ENCODE measurements around the gene KCNK4.

Gene KCNK4

DNA sequence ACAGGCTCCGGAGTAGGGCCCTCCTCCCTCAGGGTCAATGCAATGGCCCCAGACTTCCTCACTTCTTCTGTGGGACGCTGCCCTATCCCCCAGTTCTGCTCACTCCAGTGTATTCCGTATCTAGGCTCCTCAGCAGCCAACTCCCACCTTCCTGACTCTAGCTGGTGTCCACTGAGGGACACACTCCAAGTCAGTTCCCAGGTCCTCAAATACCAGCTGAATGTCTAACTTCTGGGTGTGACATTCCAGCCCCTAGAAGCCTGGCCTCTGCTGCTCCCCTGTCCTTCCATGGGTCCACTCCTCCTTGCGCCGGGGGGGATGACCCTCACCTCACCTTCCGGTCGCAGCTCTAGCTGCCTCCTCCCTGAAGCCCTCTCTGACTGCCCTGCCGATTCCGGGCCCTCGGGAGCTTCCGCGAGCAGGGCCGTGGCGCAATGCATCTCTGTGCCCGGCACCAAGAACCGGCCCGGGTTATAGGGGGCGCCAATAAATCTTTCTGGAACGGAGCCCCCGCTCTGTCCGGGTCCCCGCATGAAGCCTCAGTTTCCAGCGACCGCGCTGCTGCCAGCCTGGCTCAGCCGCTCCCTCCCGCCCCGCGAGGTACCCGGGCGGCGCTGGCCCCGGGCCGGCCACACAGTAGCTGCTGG is 22.1 kb upstream of the KCNK4 start:
- DNase-seq (ENCODE audit: low read depth in 2 of 2) = peak; percentile 23 to 54

DNA sequence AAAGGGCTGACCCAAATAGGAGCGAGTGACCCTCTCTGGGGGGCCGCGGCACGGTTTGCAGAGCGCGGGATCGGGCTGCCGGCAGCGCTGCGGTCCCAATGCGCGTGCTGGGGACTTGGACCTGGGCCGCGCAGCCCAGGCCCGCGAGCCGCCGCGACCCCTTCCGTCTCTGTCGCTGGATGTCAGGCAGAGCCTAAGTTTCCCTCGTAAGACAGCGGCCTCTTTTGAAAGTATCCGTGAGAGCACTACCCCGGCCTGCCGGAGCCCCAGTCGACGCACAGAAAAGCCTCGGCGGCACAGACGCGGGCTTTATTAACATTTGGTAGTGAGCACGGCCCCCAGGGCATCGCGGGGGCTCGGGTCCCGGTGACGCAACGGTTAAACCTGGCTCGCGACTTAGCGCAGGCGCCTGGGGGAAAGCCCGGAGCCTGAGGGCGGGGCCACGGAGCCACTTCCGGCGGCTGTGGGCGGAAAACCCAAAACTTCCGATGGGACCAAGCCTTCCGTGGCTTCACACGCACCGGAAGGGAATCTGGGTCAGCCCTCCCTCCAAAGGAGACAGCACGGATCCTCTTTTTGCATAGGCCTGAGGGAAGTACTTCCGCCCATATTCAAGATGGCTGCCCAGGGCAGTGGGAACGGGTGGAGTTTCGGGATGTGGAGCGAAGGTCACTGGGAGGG is 21.4 kb upstream of the KCNK4 start:
- peak; percentile 97 to 98 for DNase-seq (ENCODE audit: low read depth in 2 of 2)

GRCh38 chr11:64275031-64275800 is 15.9 kb upstream of the KCNK4 start:
- no peak for DNase-seq (ENCODE audit: low read depth in 2 of 2)

- no peak for DNase-seq (ENCODE audit: low read depth in 2 of 2)
These were observed 15.3 kb upstream of the KCNK4 start for GRCh38 chr11:64275841-64276240.

DNA sequence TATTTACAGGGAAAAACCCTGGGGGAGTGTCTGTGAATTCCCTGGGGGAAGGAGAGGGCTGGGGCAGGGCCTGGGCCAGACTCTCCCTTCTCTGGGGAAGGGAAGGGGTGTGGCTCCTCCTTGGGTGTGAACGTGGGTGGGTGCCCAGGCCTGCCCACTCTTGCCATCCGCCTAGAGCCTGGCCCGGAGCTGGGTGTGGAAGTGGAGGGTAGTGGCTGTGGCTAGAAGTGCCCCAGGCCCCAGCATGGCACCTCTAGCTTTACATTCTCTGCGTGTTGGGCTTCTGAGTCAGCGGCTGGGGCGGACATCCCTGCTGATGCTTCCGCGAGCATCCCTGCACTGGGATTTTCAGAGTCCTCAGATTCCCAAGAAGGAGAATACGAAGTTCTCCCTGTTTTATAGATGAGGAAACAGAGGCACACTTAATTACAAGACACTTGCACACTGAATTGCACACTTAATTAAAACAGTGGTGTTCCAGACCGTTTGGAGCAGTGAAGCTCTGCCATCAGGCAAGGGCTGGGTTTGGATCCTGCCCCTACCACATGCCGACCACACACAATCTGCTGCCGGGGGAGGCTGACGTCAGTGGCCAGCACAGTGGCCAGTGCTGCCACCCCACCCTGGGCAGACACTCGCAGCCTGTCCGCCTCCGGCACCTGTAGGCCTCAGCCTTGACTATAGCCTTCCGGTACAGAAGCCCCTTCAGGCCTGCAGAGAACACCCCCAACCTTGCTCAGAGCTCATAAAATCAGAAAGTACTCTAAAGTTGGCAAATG is 14.3 kb upstream of the KCNK4 start:
- DNase-seq (ENCODE audit: low read depth in 2 of 2) = no peak

GRCh38 chr11:64278576-64279190 is 12.4 kb upstream of the KCNK4 start:
- no peak for DNase-seq (ENCODE audit: low read depth in 2 of 2)

DNA sequence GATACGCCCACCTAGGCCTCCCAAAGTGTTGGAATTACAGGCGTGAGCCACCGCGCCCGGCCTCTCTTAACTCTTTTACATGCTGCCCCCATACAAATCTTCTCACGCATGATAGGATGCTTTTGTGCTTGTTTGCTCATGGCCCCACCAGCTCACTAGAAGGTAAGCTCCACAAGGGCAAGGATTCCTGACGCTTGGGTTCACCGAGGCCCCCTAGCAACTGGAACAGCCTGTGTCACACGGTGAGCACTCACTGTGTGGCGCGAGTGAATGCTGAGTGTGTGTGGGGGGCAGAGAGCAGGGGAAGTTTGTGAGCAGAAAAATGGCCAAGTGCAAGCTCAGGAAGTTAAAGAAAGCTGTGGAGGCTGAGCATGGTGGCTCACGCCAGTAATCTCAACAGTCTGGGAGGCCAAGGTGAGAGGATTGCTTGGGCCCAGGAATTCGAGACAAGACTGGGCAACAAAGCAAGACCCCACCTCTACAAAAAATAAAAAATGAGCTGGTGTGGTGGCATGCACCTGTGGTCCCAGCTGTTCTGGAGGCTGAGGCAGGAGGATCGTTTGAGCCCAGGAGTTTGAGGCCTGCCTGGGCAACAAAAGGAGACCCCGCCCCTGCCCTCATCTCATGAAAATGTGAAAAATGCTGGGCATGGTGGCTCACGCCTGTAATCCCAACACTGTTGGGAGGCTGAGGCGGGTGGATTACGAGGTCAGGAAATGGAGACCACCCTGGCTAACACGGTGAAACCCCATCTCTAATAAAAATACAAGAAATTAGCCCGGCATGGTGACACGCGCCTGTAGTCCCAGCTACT is 8.9 kb upstream of the KCNK4 start:
- no peak for DNase-seq (ENCODE audit: low read depth in 2 of 2)

DNA sequence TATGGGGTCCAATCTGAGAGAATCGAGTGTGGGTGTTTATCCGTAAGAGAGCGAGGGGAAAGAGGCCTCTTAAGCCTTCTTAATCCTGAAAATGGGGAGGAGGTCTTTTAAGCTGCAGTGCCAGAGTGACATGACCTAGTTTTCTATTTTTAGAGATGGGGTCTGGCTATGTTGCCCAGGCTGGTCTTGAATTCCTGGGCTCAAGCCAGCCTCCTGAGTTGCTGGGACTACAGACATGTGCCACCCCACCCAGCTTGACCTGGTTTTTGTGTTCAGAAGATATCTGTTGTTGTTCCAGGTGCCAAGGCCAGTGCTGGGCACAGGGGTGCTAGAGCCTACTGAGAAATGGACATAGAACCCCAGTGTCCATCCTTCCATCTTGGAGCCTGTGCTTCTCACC is 8.0 kb upstream of the KCNK4 start:
- DNase-seq (ENCODE audit: low read depth in 2 of 2) = no peak

- peak; percentile 87 to 93 for DNase-seq (ENCODE audit: low read depth in 2 of 2)
These were observed 6.8 kb upstream of the KCNK4 start, which contains the start of gene BAD for GRCh38 chr11:64284048-64284961. Gene BAD, minus strand, starts transcription at chr11:64284665. Its CDS starts 297 bp downstream, at chr11:64284368.

DNA sequence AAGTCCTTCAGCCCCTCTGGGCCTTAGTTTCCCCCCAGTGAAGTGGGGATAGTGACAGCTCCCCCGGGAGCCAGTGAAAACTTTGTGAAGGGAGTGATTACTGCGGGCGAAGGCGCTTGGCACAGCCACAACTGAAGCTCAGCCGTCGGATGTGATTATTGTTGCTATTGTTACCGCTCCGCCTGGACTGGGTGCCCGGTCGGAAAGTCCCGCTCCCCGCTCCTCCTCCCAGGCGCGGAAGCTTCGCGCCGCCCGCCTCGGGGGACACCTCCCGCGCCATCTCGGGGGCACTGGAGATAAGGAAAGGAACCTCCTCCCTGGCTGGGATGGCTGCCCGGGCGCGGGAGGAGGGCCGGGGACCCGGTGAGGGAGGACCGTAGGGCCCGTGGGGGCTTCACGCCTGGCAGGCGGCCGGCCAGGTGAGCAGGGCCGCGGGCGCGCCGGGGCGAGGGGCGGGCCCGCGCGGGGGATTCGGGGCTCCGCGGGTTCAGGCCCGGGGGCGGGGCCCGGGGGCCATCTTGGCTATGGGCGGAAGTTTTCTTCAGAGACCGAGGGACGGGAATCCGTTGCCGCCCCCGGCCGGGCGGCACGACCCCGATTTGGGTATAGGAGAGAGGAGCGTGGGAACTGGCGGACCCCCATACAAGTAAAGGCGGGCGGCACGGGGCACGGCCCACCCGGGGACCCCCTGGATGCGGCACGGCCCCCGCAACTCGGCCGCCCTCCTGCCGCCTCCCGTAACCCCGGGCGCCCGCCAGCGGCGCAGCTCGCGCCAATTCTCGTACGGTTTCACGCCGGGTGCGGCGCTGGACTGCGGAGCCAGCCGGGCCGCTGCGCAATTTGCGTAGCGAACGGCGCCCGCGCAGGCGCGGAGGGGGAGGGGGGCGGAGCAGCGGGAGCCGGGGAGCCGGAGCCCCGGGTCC is 5.9 kb upstream of the KCNK4 start, which contains the start of gene GPR137:
Gene GPR137, plus strand, starts transcription at position 887 of the 923 bp plus-strand sequence. CDS start 677 bp downstream, outside the sequence.
- DNase-seq (ENCODE audit: low read depth in 2 of 2) = peak; percentile 85

DNA sequence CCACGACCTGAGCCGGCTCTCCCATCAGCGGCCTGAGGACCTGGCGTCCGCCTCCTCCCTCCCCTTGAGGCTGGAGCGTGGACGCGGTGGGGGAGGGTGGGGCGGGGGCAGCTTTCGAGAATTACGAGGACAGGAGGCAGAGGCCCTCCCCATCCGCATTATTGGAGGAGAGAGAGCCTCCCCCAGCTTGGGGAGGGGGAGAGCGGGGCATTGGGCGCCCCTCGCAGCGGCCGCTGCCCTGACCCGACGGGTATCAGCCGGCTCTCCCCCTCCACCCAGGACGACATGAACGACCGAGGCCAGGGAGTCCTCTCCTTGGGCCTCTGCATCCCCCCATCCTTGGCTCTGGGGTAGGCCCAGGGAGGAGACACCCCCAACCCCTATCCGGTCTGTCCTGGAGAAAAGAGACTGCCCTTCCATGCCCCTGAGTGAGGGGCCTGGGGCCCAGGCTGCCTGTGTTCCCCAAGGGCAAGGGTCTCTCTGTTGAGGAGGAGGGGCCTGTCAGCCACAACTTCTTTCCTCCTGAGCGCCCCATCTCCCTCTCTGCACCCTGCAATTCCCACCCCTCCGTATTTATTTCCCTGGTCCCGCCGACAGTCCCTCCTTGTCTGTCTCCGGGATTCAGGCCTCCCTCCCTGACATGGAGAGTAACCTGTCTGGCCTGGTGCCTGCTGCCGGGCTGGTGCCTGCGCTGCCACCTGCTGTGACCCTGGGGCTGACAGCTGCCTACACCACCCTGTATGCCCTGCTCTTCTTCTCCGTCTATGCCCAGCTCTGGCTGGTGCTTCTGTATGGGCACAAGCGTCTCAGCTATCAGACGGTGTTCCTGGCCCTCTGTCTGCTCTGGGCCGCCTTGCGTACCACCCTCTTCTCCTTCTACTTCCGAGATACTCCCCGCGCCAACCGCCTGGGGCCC is 5.0 kb upstream of the KCNK4 start:
- no peak for DNase-seq (ENCODE audit: low read depth in 2 of 2)

DNA sequence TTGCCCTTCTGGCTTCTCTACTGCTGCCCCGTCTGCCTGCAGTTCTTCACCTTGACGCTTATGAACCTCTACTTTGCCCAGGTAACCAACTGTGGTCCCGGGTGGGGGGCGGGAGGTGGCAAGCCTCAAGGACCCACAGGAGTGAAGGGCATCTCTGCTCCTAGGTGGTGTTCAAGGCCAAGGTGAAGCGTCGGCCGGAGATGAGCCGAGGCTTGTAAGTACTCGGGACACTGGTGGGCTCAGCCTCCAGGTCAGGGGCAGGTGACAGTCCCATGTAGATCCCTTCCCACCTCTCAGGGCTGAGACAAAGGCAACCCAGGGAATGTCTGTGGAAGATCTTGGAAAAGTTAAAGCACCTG is 4.3 kb upstream of the KCNK4 start:
- DNase-seq (ENCODE audit: low read depth in 2 of 2) = no peak

GRCh38 chr11:64287676-64288352 is 3.3 kb upstream of the KCNK4 start:
- no peak for DNase-seq (ENCODE audit: low read depth in 2 of 2)

GRCh38 chr11:64288353-64288750 is 2.8 kb upstream of the KCNK4 start:
- DNase-seq (ENCODE audit: low read depth in 2 of 2) = no peak

- DNase-seq (ENCODE audit: low read depth in 2 of 2) = no peak
These were observed 2.0 kb upstream of the KCNK4 start for GRCh38 chr11:64289002-64289564.
